Activated CD4-positive, alpha-beta T cell treated with anti-CD3 and anti-CD28 coated beads for 36 hours (primary cell): ENCODE measurements around the gene MED27. TPM values are rescaled to one million over a fixed set of nuclear protein-coding genes. Genes with fewer than 3 reads are reported as not detected.

Experiments
- ATAC-seq: fragments of 200-7000 bp; cut with Tn5 transposase; one replicate; pipeline ENCODE4 v1.10.0; 2021; ENCODE audit warnings: mild to moderate bottlenecking, moderate library complexity
- CTCF ChIA-PET: fragments of 350-600 bp; sonication (Branson Sonifier 250); formaldehyde crosslinking; loops from one replicate; lab custom pipeline; 2021; ENCODE audit warnings: antibody characterized with exemption; lab: Charles Lee
- POLR2A ChIA-PET: fragments of 350-600 bp; sonication (Branson Sonifier 250); formaldehyde crosslinking; loops from one replicate; lab custom pipeline; 2021; ENCODE audit warnings: antibody characterized with exemption, inconsistent platforms; lab: Charles Lee
- DNase-seq: peaks from one replicate; pipeline ENCODE4 v3.0.0-alpha.2; 2020
- H3K27ac Mint-ChIP-seq: one replicate; pipeline ENCODE4 v1.8.0; 2021; ENCODE audit warnings: mixed read lengths
- H3K27me3 Mint-ChIP-seq: one replicate; pipeline ENCODE4 v1.8.0; 2021; ENCODE audit warnings: mixed read lengths
- H3K36me3 Mint-ChIP-seq: one replicate; pipeline ENCODE4 v1.8.0; 2021; ENCODE audit warnings: low read depth, mixed read lengths
- H3K4me1 Mint-ChIP-seq: one replicate; pipeline ENCODE4 v1.8.0; 2021; ENCODE audit warnings: mixed read lengths
- H3K4me3 Mint-ChIP-seq: one replicate; pipeline ENCODE4 v1.8.0; 2021; ENCODE audit warnings: mild to moderate bottlenecking, moderate library complexity, mixed read lengths
- H3K9me3 Mint-ChIP-seq: one replicate; pipeline ENCODE4 v1.8.0; 2021; ENCODE audit warnings: low read depth, mixed read lengths
- intact Hi-C, 2 experiments: fragments of 100-400 bp; cut with DNase I in 1 of 2; cut with micrococcal nuclease in 1 of 2; formaldehyde crosslinking; loops; one replicate each; pipeline versions ENCODE4 v1.14.2 to v1.15.1; 2022 to 2024; cut with DNase I, micrococcal nuclease
- total RNA-seq, 2 experiments: library from RNA; stranded (reverse); gene quantifications; one replicate each; pipeline ENCODE4 v1.2.3, GENCODE V29; 2021

The MED27 gene
- total RNA-seq, 2 experiments from 2014 or later, result 29.1 to 32.5 TPM

DNA sequence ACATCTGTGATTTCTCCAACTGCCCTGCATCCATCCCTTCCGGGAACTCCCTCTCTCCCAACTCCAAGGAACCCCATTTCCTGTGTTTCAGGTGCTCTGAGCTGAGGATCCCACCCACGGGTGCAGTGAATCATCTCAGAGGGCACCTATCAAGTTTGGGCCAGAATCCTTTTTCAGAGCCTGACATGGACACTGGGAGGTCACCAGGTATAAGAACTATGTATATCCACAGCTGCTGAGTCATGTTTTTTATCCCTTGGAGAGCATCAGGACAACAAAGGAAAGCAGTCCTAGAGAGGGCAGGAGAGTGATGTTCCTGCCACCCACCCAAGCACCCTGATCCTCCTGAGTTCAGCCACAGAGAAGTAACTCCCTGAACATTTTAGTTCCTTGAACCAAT is 3.8 kb downstream of the MED27 start:
- Mint-ChIP-seq H3K4me3 (no peak overlapping the region), H3K27ac (peak overlapping the region; percentile 44), H3K36me3 (peaks cover 37% of the 10 kb centered on the region), H3K9me3 (no peaks in the 10 kb centered on the region), H3K4me1 (peaks cover 53% of the 10 kb centered on the region), H3K27me3 (no peaks in the 10 kb centered on the region)
- intact Hi-C loops, result loop anchor here (5.0 to 10.0 kb wide), 2 partner anchors 69 to 951 kb away; partner anchors contain the start of gene NUP214 (in 2 of the 2)
- POLR2A ChIA-PET, result no interaction called here
- CTCF ChIA-PET, result interaction anchor here (0.6 to 1.6 kb wide), 2 partner anchors 12 to 83 kb away, joined by 4 read pairs; no protein-coding TSS in a partner anchor
- DNase-seq, result peak; percentile 9
- ATAC-seq, result no peak

DNA sequence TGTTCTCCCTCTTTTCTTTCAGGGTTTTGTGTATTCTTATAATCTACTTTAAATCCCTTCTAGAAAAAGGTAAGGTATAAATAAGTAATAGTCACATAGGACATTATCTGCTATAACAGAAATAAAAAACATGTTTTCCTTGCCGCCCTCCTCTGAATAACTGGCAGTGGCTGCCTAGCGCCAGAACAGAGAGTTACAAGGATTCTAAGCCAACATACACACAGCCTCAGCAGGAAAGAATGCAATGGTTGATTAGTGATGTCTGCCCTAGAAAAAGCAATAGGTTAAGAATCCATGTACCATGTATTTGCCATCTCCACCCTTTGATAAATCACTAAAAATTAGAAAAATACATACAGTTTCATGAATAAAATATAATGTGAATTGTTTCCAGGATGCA is 4.9 kb downstream of the MED27 start:
- DNase-seq (no peak), ATAC-seq (no peak)
- H3K27ac Mint-ChIP-seq, result no peak overlapping the region
- intact Hi-C loops, result loop anchor here (5.0 to 10.0 kb wide), 2 partner anchors 67 to 950 kb away; partner anchors contain the start of gene NUP214 (in 2 of the 2)
- POLR2A ChIA-PET, result no interaction called here
- H3K9me3 Mint-ChIP-seq, result no peaks in the 10 kb centered on the region
- H3K4me3 Mint-ChIP-seq, result no peak overlapping the region
- peaks cover 49% of the 10 kb centered on the region for H3K4me1 Mint-ChIP-seq
- no peaks in the 10 kb centered on the region for H3K27me3 Mint-ChIP-seq
- CTCF ChIA-PET, result interaction anchor here (0.6 to 1.1 kb wide), 2 partner anchors 10 to 58 kb away, joined by 3 read pairs; no protein-coding TSS in a partner anchor
- peaks cover 37% of the 10 kb centered on the region for H3K36me3 Mint-ChIP-seq

DNA sequence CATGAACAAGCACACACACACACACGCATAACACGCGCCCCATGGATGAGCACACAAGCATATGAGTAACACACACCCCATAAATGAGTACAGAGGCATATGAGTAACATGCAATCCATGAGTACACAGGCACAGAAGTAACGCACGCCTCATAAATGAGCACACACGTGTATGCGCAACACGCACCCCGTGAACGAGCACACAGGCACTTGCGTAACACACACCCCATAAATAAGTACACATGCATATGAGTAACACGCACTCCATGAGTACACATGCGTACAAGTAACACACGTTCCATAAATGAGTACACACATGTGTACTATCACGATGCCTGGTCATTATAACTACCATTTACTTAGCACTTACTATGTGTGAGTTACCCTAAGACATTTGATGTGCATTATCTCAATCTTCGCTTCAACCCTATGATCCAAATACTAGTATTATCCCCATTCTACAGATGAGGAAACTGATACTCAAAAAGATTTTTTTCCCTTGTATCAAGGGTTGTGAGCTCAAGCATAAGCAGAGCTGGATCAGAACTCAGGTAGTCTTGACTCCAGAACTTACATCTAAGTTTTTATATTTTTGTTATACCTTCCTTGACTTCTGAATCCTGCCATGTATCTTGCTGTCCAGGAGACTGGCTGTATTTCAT is 7.7 kb downstream of the MED27 start:
- ChIA-PET CTCF (no interaction called here), POLR2A (no interaction called here)
- ATAC-seq (no peak), DNase-seq (no peak)
- no peak overlapping the region for H3K4me3 Mint-ChIP-seq
- no peak overlapping the region for H3K27ac Mint-ChIP-seq
- H3K9me3 Mint-ChIP-seq, result no peaks in the 10 kb centered on the region
- intact Hi-C loops, result loop anchor here (10.0 kb wide), 1 partner anchor 947 kb away; the partner anchor contains the start of gene NUP214 (in 2 of the 2)
- peaks cover 39% of the 10 kb centered on the region for H3K4me1 Mint-ChIP-seq
- H3K27me3 Mint-ChIP-seq, result no peaks in the 10 kb centered on the region
- H3K36me3 Mint-ChIP-seq, result peaks cover 41% of the 10 kb centered on the region

DNA sequence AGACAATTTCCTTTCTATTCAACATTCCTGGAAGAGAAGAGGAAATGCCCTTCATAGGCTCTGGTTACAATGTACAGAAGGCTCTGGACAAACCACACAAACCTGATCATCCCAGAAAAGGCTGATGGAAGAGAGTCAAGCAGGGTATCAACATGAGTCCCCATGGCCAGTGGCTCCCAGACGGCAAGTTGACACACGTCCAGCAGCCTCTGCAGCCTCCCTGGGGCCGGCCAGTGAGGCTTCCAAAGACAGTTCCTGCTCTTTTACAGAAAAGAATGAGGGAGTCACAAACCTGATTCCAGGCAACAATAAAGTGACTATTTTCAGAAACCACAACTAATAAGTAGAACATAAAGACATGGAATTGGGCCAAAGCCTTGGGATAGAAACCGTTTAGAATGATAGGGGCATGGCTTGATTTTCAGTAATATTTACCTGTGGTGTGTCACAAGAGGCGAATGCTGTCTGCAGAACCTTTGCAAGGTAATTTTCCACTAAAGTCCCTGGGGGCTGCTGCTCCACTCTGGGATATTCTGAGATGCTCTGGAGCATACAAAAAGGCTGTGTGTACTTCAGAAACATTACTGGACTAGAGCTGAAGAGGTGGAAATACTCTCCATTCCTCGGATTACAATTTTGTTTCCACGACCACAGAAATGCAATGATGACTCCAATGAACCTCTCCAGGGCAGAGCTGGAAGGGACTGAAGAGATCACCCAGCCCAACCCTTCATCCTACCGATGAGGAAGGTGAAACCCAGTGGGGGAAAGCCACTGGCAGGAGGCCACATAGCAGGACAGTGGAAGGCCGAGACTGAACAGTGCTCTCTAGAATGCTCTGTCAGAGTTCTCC is 10.4 kb downstream of the MED27 start:
- H3K36me3 Mint-ChIP-seq, result peaks cover 30% of the 10 kb centered on the region
- H3K27ac Mint-ChIP-seq, result no peak overlapping the region
- intact Hi-C loops, result no loop called here
- H3K9me3 Mint-ChIP-seq, result no peaks in the 10 kb centered on the region
- no peak for ATAC-seq
- H3K4me1 Mint-ChIP-seq, result peaks cover 21% of the 10 kb centered on the region
- no peak overlapping the region for H3K4me3 Mint-ChIP-seq
- ChIA-PET CTCF (no interaction called here), POLR2A (no interaction called here)
- H3K27me3 Mint-ChIP-seq, result no peaks in the 10 kb centered on the region
- DNase-seq, result no peak

DNA sequence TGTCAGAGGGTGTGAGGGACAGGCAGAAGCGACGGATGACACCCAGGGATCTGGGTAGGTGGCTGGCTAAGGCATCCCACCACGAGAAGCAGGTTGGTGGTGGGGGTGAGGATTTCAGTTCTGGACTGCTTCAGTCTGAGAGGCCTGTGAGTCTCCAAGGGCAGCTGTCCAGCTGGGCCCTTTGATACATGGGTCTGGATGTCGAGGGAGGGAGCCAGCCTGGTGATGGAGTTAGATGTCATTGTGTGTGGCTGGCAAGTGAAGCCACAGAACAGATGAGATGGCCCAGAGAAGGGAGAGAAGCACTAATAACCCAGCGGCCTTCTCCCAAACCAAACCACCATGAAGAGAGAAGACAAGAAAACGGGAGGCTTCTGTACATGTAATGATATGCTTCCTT is 11.1 kb downstream of the MED27 start:
- ChIA-PET POLR2A (no interaction called here), CTCF (no interaction called here)
- ATAC-seq, result no peak
- intact Hi-C loops, result no loop called here
- Mint-ChIP-seq H3K27ac (no peak overlapping the region), H3K36me3 (peaks cover 28% of the 10 kb centered on the region), H3K4me3 (no peak overlapping the region), H3K9me3 (no peaks in the 10 kb centered on the region), H3K27me3 (no peaks in the 10 kb centered on the region), H3K4me1 (peaks cover 17% of the 10 kb centered on the region)
- DNase-seq, result no peak

DNA sequence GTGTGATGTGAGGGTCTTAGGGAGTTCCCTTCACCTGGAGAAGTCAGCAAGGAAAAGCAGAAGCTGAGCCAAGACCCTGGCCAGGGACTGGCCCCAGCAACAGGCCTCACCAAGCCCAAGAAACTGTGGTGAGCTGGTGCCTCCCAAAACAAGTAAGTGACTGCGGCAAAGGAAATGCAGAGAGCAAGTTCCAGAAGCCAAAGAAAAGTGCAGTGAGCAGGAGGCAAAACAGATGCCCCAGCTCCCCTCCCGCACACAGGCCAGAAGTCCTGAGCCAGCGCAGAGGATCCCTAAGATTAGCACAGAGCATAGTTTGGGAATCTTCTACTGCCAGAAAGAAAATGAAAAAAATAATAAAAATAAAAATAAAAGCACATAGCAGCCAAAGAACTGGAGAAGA is 13.2 kb downstream of the MED27 start:
- ChIA-PET CTCF (no interaction called here), POLR2A (interaction anchor here (0.7 to 1.0 kb wide), 2 partner anchors 96 to 109 kb away, joined by 4 read pairs; partner anchors contain the start of gene NTNG2)
- intact Hi-C loops, result no loop called here
- no peak for DNase-seq
- Mint-ChIP-seq H3K36me3 (peaks cover 19% of the 10 kb centered on the region), H3K27me3 (no peaks in the 10 kb centered on the region), H3K4me3 (no peak overlapping the region), H3K9me3 (no peaks in the 10 kb centered on the region), H3K27ac (no peak overlapping the region), H3K4me1 (peaks cover 14% of the 10 kb centered on the region)
- ATAC-seq, result no peak

DNA sequence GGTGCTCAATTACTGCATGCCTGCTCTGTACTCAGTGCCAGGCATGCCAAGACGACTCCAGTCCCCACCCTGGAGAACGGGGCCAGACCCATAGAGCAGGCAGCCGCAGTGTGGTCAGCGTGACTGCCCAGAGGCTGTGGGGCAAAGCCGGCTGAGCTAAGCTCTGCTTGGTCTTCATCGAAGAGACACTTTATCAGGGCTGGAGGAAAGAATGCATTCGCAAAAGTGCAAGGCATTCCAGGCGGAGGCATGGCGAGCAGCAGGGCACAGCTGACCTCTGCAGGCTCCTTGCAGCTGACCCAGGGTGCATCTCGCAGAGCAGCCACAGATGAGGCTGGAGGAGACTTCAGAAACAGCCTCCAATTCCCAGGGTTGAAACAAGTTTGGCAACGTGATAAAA is 13.6 kb downstream of the MED27 start:
- DNase-seq (no peak), ATAC-seq (no peak)
- POLR2A ChIA-PET, result interaction anchor here (0.7 kb wide), 1 partner anchor 109 kb away, joined by 4 read pairs; no protein-coding TSS in a partner anchor
- Mint-ChIP-seq H3K4me3 (no peak overlapping the region), H3K27me3 (no peaks in the 10 kb centered on the region), H3K36me3 (peaks cover 16% of the 10 kb centered on the region), H3K27ac (no peak overlapping the region), H3K9me3 (no peaks in the 10 kb centered on the region), H3K4me1 (peaks cover 10% of the 10 kb centered on the region)
- intact Hi-C loops, result no loop called here
- CTCF ChIA-PET, result no interaction called here

DNA sequence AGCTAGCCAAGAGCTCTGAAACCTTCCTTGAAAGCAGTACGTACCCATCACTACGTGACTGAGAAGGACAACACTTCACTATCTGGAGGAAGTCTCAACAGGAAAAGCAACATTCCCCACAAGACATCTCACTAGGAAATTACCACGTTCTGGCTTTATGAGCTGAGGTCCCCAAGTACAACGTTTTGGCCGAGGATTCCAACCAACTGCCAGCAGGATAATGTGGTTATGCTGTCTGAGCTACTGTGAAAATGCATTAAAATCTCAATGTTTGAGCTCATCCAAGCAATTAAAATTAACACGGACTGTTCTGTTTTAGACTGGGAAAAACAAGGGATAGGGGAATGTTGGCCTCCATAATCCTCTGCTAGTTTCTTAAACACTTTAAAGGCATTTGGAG is 16.4 kb downstream of the MED27 start:
- intact Hi-C loops, result no loop called here
- H3K36me3 Mint-ChIP-seq, result peaks cover 36% of the 10 kb centered on the region
- H3K4me1 Mint-ChIP-seq, result peaks cover 9% of the 10 kb centered on the region
- H3K27ac Mint-ChIP-seq, result no peak overlapping the region
- no peak overlapping the region for H3K4me3 Mint-ChIP-seq
- ATAC-seq (no peak), DNase-seq (no peak)
- peaks cover 11% of the 10 kb centered on the region for H3K9me3 Mint-ChIP-seq
- ChIA-PET POLR2A (no interaction called here), CTCF (interaction anchor here (0.7 to 1.4 kb wide), 2 partner anchors 13 to 26 kb away, joined by 3 to 4 read pairs; no protein-coding TSS in a partner anchor)
- H3K27me3 Mint-ChIP-seq, result no peaks in the 10 kb centered on the region

DNA sequence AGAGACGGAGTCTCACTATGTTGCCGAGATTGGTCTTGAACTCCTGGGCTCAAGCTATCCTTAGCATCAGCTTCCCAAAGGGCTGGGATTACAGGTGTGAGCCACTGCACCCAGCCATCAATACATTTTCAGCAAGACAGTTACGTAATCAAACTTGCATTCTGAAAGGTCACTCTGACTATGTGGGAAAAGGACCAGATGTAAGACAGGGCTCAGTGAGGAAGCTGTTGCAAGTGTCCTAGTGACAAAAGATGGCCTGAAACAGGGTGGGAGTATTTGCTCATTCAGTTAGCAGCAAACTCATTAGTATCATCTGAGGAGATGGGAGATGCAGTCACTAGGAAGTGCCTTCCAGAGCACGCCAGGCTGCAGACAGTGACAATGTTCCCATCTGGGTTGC is 16.9 kb downstream of the MED27 start:
- ChIA-PET CTCF (no interaction called here), POLR2A (no interaction called here)
- H3K4me1 Mint-ChIP-seq, result peaks cover 5% of the 10 kb centered on the region
- ATAC-seq (no peak), DNase-seq (no peak)
- peaks cover 14% of the 10 kb centered on the region for H3K9me3 Mint-ChIP-seq
- no peaks in the 10 kb centered on the region for H3K27me3 Mint-ChIP-seq
- no peak overlapping the region for H3K27ac Mint-ChIP-seq
- intact Hi-C loops, result no loop called here
- H3K4me3 Mint-ChIP-seq, result no peak overlapping the region
- peaks cover 37% of the 10 kb centered on the region for H3K36me3 Mint-ChIP-seq

DNA sequence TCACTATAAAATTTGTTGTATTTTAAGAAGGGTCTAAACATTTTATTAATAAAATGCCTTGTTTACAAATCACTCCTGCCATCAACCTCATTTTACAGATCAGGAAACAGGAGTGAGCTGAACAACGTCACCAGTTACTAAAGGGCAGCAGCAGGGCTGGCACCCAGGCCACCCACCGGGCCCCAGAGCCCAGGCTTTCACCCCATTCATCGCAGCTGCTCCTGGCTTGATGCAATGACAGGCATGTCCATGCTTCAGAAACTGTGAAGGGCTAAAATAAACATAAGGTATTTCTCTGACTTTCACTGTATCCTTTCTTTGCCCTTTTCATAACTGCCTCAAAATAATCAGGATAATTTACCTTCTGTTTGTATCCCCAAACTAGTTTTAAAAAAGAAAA is 18.1 kb downstream of the MED27 start:
- no peak overlapping the region for H3K4me3 Mint-ChIP-seq
- H3K9me3 Mint-ChIP-seq, result peaks cover 14% of the 10 kb centered on the region
- ATAC-seq (no peak), DNase-seq (no peak)
- H3K27ac Mint-ChIP-seq, result no peak overlapping the region
- H3K4me1 Mint-ChIP-seq, result peaks cover 6% of the 10 kb centered on the region
- ChIA-PET CTCF (interaction anchor here (0.6 to 1.0 kb wide), 2 partner anchors 22 to 71 kb away, joined by 4 to 5 read pairs; no protein-coding TSS in a partner anchor), POLR2A (no interaction called here)
- intact Hi-C loops, result no loop called here
- H3K27me3 Mint-ChIP-seq, result no peaks in the 10 kb centered on the region
- peaks cover 41% of the 10 kb centered on the region for H3K36me3 Mint-ChIP-seq

DNA sequence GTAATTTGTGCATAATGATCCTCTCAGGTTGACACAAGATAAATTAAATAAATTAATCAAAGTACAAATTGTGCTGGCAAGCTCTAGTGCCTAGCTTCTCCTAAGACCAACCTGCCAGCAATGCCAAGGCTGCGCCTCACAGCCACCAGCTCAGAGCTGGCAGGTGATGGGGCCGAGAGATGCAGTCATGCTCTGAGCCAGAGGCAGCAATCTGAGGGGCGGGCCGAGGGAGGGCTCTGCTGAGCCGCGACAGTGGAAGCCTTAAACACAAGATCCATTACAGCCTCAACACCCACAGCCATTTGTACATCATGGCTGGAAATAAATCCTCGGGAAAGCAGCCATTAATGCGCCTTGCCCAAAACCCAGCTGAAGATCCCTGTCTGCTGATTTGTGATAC is 20.3 kb downstream of the MED27 start:
- intact Hi-C loops, result no loop called here
- ChIA-PET CTCF (interaction anchor here (0.9 kb wide), 1 partner anchor 61 kb away, joined by 3 read pairs; no protein-coding TSS in a partner anchor), POLR2A (no interaction called here)
- no peaks in the 10 kb centered on the region for H3K27me3 Mint-ChIP-seq
- H3K4me3 Mint-ChIP-seq, result no peak overlapping the region
- H3K9me3 Mint-ChIP-seq, result peaks cover 14% of the 10 kb centered on the region
- peaks cover 34% of the 10 kb centered on the region for H3K36me3 Mint-ChIP-seq
- no peak overlapping the region for H3K27ac Mint-ChIP-seq
- ATAC-seq (no peak), DNase-seq (no peak)
- H3K4me1 Mint-ChIP-seq, result peaks cover 6% of the 10 kb centered on the region
